Stimulated activated CD8-positive, alpha-beta memory T cell treated with anti-CD3 and anti-CD28 coated beads, Interleukin-4, amount 100 ng/mL, for 1 hour (primary cell): ENCODE results near the gene ADAM12.

Experiments used
- DNase-seq, 2 donors: peaks; one replicate each; pipeline ENCODE4 v3.0.0-alpha.2; 2020; ENCODE audit warnings: low read depth in 2 of 2, low spot score in 1 of 2

Gene ADAM12

DNA sequence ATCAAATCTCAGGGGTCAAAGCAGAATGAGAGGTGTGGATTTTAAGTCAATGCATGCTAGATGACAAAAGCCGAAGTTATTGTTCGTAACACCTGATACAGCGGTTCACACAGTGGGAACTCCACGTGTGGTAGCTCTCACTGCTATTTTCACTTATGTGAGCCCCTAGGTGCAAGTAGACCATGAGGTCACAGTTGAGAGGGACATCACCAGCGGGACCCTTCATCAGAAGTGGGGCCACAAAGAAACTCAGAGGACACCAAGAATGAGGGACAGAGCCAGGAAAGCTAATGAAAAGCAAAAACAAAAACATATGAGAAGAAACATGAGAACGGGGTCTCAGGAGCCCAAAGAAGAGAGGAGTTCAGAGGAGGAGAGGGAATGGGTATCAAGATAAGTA lies 63.5 kb downstream of the ADAM12 start:
- DNase-seq, result no peak

DNA sequence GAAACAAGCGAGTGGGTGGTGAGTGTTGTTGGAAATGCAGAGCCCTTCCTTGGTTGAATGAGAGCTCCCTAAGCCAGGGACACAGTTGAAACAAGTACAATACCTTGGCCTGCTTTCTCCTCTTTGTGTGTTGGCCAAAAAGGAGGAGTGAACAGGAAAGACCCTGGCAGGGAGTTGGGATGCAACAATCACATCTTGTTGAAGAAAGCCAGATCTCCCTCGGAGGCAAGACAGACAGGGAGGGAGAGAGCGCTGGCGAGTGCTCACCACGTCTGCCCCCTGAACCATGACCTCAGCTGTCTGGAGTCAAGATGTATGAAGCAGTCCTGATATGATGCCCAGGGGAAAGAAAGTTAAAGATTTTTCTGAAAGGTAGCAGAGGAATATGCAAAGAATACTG lies 66.8 kb downstream of the ADAM12 start:
- DNase-seq, result no peak

DNA sequence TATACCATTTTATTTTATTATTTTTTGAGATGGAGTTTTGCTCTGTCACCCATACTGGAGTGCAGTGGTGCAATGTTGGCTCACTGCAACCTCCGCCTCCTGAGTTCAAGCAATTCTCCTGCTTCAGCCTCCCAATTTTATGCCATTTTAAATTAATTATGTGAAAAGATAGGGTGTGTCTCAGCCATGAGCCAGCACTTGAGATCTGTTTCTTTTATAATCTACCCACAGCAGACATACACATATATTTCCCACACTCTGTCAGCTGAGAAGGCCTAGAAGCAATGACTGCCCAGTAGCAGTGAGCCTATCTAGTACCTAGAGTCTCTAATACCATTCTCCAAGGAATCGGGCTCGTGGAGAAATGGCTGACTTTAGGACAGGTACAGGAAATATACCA lies 70.5 kb downstream of the ADAM12 start:
- no peak for DNase-seq

DNA sequence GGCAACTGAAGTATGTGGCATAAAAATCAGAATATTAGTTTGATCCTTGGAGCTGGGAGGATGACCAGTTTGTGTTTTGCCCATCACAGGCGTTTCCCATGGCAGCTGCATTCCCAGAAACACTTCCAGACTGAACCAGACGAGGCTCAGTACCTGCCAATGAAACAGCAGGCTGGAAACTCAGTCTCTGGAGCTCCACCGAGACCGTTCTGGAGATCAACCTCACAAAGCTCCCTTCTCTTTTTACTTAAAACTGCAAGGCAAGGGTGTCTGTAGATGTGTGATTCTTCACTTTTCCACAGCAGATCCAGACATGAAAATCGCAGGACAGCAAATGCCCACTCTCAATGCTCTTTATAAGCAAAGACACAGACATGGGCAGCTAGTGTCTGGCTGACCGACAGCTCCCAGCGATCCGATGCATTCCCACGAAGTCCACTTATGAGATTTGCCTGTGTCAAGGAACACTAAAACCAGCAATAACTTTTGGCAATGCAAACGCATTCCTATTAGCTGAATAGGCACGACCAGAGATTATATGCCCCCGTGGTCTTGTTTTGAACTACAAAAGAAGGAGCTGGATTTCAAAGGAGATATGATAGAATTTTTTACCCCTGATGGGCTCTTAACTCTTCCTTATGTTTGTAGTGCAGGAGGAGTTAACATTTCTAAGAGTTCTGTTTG lies 72.6 kb downstream of the ADAM12 start:
- no peak for DNase-seq

DNA sequence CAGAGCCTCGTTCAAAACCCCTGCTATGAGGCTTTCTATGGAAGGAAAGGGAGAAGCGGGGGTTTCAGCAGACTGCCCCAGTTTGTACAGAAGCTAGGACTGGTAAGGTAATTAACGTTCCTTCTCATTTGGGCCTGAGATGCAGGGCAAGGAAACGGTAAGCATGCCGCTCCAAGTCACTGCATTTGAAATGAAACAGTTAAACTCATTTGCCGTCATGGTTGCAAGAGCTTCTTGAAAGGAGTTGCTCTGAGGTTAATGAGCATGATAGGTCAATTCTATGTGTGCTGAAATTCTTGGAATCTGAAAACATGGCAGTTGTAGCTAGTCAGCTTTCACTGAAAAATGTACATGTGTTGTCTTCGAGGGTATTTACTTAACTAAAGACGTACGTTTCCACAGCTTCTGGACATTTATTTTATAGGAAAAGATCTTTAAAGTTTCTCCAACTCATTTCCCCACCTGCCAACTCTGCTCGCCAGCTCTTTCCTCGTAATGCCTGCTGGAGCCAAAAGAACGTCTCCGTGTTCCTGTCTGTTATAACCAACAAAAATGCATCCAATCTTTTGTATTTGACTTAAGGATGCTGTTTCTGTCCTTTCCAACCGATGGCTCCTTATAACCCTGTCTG lies 73.3 kb downstream of the ADAM12 start:
- DNase-seq, result no peak

DNA sequence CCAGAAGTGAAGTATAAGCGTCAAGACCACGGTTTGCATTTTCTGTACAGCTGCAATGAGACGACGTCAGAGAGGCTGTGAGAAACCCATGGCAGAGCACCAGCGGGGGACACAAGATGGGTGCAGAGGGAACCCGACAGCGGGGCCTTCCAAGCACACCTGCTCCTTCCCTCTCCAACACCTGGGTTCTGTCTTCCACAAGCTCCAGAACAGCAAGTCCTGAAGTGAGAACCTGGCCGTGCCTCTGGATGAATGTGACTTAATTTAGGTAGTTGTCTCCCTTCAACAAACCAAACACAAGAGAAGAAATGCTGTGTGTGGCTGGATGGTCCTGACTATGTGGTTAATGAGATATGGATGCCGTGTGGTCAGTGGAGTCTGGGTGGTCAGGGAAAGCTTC lies 76.1 kb downstream of the ADAM12 start:
- no peak for DNase-seq

DNA sequence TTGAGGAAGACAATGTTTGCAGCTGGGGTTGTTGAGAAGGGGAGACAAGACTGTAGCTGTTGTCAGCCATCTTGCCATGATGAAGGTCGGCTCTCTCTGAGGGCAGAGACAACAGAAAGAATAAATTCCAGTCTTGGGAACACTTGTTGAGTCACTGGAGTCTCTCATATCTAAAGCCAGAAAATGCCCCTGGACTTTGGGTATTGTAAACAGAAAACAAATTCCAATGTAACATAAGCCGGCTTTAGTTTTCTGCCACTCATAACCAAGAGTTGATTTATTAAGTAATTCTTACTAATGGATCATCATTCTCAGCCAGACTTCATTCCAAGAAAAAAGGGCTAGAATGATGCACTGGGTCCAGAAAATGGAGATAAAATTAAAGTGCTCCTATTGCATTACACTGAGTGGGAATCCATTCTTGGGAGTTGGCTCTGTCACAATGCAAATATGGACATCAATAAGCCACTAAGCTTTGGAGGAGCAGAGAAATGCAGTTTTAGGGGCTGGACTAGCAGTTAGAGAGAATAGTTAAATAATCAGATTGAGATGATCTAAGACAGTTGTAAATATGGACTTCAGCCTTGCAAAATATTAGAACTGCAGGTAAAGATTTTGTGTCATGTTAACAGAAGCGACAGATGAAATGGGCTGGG lies 78.9 kb downstream of the ADAM12 start:
- no peak for DNase-seq

DNA sequence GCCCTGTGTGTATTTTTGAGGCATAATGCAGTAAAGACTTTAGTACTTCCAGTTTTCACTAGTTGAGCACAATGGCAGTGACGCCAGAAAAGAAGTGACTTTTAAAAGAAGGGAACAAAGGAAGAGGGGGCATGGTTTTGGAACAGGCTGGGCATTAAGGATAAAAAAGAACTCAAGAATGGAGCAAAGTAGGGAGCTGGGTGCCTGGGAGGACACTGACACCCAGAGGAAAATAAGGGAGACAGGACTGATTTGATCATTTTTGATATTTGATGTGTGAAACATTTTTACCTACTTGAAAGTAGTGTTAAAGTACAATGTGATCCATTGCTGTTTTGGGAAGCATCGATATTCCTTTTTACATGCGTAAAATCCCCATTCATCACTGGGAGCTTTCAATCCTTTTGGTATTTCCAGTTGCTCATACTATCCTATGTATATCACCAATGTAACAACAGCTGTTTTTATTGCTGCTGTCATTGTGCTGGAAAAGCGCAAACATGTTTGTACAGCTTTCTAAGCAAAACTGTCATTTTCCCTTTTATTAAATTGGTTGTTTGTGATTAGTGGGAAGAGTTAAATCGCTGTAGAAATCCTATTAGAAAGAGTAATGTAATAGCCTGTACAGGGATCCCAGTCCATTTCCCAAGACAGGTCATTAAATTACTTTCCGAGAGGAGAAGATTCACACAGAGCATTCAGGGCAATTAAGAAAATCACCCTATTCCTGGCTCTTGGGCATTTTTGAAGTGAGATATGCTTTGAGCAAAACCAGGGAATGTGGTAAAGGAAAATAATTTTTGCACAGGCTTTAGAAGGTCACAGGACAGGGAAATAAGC lies 85.2 kb downstream of the ADAM12 start:
- DNase-seq, result no peak

DNA sequence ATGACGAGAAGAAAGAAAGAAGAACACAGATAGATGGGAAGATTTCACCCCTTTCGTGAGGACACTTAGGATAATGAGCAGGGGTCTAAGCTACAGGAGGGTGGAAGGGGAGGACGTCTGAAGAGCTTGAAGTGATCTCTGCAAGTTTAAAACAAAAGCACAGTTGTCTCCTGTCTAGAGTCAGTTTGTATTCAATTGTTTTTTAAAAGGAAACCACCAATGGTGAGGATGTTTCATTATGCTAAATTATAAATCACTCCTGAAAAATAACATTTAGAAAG lies 85.9 kb downstream of the ADAM12 start:
- DNase-seq, result no peak

DNA sequence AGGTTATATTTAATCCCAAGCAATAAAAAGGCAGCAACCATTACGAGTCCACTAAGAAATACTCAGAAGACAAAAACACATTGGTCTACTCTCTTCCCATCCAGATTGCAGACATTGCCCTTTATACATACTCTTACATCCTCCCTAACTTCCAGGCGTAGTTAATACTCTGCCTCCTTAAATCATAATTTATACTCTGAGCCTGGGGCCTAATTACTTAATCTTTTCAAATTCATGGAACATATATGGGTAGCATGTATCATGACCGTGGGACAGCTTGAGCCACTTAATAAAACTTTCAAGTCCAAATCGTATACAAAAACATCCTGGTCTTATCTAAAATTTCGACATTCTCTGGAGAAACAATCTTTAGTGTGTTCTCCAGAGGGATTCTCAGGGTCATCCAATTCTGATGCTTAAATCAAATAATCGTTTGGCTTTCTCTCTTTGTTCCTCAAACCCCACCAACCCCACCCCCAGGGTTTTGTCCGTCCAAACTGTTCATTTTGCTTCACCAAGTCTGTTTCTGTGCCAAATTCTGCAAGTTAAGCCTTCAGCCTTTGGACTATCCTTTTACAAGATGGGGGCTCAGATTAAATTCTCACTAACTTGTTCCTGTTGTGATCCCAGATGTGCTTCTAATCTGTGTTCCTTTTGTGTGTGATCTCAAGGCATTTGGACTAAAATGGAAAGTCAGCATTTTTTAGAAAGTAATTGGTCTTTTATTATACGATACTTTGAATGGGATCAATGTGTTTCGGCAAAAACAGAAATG lies 86.4 kb downstream of the ADAM12 start:
- DNase-seq, result no peak

DNA sequence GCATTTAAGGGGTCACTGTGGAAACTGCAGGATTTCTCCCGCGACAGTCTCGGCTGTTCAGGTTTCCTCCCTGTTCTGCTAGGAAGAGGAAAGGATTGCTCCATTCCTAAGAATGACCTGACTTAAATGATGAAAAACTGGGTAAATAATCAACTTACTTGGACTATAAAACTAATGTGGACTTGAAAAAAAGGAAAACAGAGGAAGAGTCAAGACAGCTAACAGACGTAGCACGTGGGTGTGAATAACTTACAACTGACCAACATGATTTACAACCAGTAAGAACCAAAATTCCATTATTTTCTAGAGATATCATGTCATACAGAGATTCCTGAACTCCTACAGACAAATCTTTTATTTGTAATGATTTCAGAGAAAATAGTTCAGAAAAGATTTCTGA lies 93.8 kb downstream of the ADAM12 start:
- DNase-seq, result no peak

DNA sequence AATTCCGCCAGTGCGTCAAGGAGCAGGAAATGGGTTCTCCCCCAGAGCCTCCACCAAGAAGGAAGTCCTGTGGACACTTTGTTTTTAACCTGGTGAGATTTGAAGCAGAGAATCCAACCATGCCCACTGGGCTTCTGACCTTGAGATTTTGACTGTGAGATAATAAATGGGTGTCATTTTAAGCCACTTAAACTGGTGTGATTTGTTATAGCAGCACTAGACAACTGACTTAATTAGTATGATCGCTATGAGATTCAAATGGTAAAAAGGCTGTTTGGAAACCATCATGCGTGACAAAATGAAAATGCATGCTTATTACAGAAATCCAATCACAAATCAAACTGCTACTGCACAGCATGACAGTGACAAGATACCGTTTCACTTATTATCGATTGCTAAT lies 98.0 kb downstream of the ADAM12 start:
- DNase-seq, result no peak

DNA sequence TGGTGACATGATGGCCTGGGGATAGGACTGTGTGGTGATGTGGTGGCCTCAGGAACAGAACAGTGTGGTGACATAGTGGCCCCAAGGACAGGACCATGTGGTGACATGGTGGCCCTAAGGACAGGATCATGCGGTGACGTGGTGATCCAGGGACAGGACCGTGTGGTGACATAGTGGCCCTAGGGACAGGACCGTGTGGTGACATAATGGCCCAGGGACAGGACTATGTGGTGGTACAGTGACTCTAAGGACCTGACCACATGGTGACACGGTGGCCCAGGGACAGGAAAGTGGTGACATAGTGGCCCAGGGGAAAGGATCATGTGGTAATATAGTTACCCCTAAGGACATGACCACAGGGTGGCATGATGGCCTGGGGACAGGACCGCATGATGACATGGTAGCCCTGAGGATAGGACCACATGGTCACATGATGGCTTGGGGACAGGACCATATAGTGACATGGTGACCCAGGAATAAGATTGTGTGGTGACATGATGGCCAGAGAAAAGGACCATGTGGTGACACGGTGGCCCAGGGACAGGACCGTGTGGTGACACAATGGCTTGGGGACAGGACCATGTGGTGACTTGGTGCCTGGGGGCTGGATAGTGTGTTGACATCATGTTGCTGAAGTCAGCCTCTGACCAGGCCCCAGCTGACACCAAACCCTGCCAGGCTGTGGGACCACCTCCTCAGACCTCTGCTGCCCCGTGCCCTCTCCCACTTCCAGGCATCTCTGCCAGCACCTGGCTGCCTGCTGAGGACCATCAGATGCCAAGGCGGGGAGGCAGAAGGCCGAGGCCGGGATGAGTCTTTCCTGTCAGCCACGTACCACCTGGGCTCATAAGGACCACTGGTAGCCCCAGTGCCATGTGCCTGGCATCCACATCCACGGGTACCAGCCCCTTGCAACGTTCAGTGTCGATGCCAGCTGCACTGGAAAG lies 99.5 kb downstream of the ADAM12 start:
- DNase-seq, result no peak

DNA sequence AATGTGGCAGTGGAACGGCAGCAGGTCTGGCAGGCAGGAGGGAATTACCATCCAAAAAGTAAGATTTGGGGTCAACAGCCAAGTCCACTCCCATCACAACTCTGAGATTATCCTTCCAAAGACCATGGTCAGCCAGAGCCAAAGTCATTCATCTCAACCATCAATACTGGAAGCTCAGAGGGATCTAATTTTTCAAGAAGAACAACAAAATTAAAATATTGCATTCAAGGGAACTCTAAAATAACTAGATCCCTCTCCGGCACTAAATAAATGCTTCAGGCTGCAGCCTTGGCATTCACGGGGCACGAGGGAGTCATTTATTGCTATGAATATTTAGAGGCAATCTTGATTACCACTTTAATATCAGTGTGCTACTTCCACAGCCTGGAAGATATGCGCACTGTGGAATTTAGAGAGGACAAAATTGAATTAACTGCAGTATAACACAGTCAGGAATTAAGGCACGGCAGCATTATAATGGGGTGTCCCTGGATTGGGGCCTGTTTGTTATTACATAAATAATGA lies 102.0 kb downstream of the ADAM12 start:
- DNase-seq, result no peak

DNA sequence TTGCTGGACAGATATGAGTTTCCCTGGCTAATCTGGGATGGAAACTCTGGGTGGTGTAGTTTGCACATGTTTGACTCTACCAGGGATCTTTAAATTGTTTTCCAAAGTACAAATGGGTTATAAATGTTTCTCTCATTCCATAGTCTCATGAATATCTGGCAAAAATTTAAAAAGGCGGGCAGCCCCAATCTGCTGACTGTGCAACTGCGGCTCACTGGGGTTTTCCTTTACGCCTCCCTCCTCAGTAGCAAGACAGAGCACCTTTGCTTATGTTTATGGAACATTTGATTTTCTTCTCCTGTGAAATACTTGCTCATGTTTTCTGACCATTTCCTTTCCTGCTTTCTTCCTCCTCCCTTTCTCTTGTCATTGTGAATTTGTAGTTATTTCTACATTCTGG lies 105.0 kb downstream of the ADAM12 start:
- no peak for DNase-seq

DNA sequence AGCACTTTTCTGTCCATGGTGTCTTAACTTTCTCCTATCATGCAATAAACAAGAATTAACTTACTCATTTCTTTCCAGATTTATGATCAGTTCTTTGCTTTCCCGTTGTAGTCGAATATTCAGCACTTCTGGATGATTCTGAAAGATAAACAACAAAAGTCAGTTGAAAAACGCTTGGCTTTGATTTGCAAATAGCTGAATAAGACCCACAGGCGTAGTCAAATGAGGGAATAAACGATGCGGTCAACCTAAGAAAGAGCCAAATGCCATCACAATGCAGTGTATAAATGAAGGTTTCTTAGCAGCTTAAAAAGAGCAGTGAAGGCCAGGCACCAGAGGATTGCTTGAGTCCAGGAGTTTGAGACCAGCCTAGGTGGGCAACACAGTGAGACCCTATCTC lies 109.4 kb downstream of the ADAM12 start:
- no peak for DNase-seq

DNA sequence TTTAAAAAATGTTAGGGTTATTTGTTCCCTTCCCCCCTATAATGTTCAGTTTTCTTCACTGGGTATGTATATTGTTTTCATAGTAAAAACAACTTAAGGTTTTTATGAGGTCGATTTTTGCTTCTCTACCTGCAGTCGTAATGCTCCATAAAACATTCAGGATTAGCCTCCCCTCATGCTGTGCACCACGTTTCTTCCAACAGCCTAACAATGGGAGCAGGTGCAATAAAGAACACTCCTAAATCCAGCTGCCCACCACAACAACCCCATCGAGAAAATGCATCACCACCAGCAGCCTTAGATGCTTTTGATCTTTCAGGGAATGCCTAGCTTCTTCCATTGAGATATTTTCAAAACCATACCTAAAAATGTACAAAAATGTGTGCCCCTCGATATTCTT lies 111.1 kb downstream of the ADAM12 start:
- DNase-seq, result no peak

DNA sequence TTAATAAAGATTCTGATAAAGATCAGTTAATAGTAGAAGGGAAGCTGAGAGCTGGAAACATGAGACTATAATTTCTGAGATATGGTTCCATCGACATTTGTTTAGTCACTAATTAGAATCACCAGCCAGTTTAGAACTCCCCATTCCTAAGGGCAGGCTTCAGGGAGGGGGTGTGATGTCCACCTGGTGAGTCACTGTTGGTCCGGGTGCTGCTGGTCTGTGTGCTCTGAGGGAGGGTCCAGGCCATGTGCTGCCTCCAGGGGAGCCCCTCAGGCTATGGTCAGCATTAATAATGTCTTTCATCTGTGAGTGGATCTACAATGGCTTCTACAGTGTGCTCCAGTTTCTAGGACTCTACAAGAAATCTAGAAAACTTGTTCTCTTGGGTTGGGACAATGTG lies 115.8 kb downstream of the ADAM12 start:
- no peak for DNase-seq

DNA sequence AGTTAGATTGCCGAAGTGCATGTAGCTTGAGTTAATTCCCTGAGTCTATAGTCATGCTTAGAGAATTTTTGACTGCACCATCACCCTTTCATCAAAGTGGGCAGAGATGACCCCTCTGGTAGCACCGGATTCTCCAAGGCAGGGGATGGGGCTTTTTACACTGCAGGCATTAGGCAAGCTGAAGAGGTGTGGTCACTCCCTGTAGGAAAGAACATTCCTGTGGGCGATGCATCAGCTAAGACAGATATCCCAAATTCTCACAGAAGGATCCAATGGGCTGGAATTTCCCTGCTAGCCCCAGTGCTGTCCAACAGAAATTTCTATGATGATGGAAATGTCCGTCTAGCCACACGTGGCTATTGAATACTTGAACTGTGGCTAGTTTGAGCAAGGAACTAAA lies 118.2 kb downstream of the ADAM12 start:
- no peak for DNase-seq
